Activated CD4-positive, alpha-beta memory T cell treated with anti-CD3 and anti-CD28 coated beads for 36 hours (primary cell): Measurements from ENCODE around the gene CHST11. TPM values are rescaled to one million over a fixed set of nuclear protein-coding genes. Genes with fewer than 3 reads are reported as not detected.

Experiments used
- CTCF ChIA-PET: fragments of 350-600 bp; sonication (Branson Sonifier 250); formaldehyde crosslinking; loops from one replicate; lab custom pipeline; 2021; ENCODE audit warnings: antibody characterized with exemption, inconsistent platforms; lab: Charles Lee
- POLR2A ChIA-PET: fragments of 350-600 bp; sonication (Branson Sonifier 250); formaldehyde crosslinking; loops from one replicate; lab custom pipeline; 2021; ENCODE audit warnings: antibody characterized with exemption; lab: Charles Lee
- DNase-seq: peaks from one replicate; pipeline ENCODE4 v3.0.0-alpha.2; 2020
- H3K27ac Mint-ChIP-seq: one replicate; pipeline ENCODE4 v1.8.0; 2021; ENCODE audit warnings: mixed read lengths
- H3K27me3 Mint-ChIP-seq: one replicate; pipeline ENCODE4 v1.8.0; 2021; ENCODE audit warnings: mixed read lengths
- H3K36me3 Mint-ChIP-seq: one replicate; pipeline ENCODE4 v1.8.0; 2021; ENCODE audit warnings: mixed read lengths
- H3K4me1 Mint-ChIP-seq: one replicate; pipeline ENCODE4 v1.8.0; 2021; ENCODE audit warnings: low read depth, mixed read lengths
- H3K4me3 Mint-ChIP-seq: one replicate; pipeline ENCODE4 v1.8.0; 2021; ENCODE audit warnings: mild to moderate bottlenecking, mixed read lengths
- H3K9me3 Mint-ChIP-seq: one replicate; pipeline ENCODE4 v1.8.0; 2021; ENCODE audit warnings: mixed read lengths
- intact Hi-C: fragments of 100-400 bp; cut with micrococcal nuclease; formaldehyde crosslinking; loops from one replicate; pipeline ENCODE4 v1.15.1; 2023
- total RNA-seq, 2 experiments: library from RNA; stranded (reverse); gene quantifications; one replicate each; pipeline ENCODE4 v1.2.3, GENCODE V29; 2021

Gene CHST11
- total RNA-seq, 2 experiments from 2014 or later = 58.3 to 59.0 TPM

- peak overlapping the region; percentile 10 for H3K4me3 Mint-ChIP-seq
- CTCF ChIA-PET = interaction anchor here (0.7 to 2.0 kb wide), 10 partner anchors 8 to 358 kb away, joined by 3 to 7 read pairs (median 4); partner anchors contain the start of gene CHST11
- peaks cover 73% of the 10 kb centered on the region for H3K4me1 Mint-ChIP-seq
- POLR2A ChIA-PET = interaction anchor here (0.8 to 1.8 kb wide), 9 partner anchors 11 to 237 kb away, joined by 3 to 14 read pairs (median 5); no protein-coding TSS in a partner anchor
- peak overlapping the region; percentile 92 for H3K27ac Mint-ChIP-seq
- H3K27me3 Mint-ChIP-seq = no peaks in the 10 kb centered on the region
- peaks cover 4% of the 10 kb centered on the region for H3K9me3 Mint-ChIP-seq
- peak; percentile 25 for DNase-seq
- peaks cover 16% of the 10 kb centered on the region for H3K36me3 Mint-ChIP-seq
- intact Hi-C loops = loop anchor here (1.0 to 10.0 kb wide), 11 partner anchors 7 to 770 kb away; partner anchors contain the start of gene SLC41A2
These were observed 238.0 kb downstream of the CHST11 start for GRCh38 chr12:104694711-104695110.

DNA sequence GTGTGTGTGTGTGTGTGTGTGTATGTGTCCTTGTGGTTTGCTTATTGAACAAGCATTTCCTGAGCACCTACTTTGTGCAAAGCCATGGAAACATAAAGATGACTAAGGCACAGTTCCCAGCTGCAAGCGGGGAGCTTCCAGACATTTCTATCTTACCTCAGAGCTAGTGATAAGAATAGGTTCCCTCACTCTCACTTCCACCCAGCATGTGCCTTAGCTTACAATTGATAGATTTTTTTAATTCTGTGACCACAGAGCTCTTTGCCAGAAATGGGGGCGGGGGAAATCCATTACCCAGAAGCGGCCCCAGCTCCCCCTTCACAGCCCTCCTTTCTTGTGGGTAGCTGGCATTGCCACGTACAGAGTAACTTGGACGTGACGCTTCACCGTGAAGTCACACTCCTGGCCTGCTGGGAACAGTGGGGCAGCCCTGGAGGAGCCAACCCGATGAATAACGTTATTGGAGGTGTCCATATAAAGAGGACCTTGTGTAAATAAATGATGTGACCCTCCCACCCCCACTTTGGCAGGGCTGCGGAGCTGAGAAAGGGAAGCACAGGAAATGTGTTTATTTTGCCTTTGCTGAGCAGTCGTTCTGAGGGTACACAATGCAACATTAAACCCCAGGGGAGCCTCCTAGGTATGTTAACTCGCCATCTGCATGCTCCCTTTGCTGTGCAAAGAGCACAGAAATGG, 238.9 kb downstream of the CHST11 start:
- H3K4me3 Mint-ChIP-seq = peak overlapping the region; percentile 16
- no peaks in the 10 kb centered on the region for H3K27me3 Mint-ChIP-seq
- CTCF ChIA-PET = interaction anchor here (0.7 to 2.0 kb wide), 15 partner anchors 9 to 407 kb away, joined by 3 to 7 read pairs (median 4); partner anchors contain the start of gene CHST11
- POLR2A ChIA-PET = interaction anchor here (0.7 to 1.8 kb wide), 10 partner anchors 13 to 238 kb away, joined by 3 to 14 read pairs (median 4); no protein-coding TSS in a partner anchor
- H3K4me1 Mint-ChIP-seq = peaks cover 74% of the 10 kb centered on the region
- peak overlapping the region; percentile 92 for H3K27ac Mint-ChIP-seq
- H3K9me3 Mint-ChIP-seq = peaks cover 4% of the 10 kb centered on the region
- peaks cover 16% of the 10 kb centered on the region for H3K36me3 Mint-ChIP-seq
- intact Hi-C loops = loop anchor here (1.0 to 10.0 kb wide), 11 partner anchors 8 to 771 kb away; partner anchors contain the start of gene SLC41A2
- DNase-seq = peak; percentile 94

DNA sequence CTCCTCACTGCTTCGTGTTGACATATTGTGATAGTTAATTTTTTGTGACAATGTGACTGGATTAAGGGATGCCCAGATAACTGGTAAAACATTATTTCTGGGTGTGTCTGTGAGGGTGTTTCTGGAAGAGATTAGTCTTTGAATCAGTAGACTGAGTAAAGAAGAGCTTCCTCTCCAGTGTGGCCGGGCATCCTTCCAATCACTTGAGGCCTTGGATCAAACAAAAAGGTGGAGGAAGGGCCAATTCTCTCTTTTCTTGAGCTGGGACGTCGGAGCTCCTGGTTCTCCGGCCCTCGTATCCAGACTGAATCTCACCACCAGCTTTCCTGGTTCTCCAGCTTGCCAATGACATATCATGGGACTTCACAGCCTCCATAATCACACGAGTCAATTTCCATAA, 240.4 kb downstream of the CHST11 start:
- ChIA-PET POLR2A (no interaction called here), CTCF (no interaction called here)
- peak overlapping the region; percentile 61 for H3K27ac Mint-ChIP-seq
- H3K9me3 Mint-ChIP-seq = peaks cover 4% of the 10 kb centered on the region
- H3K4me3 Mint-ChIP-seq = no peak overlapping the region
- intact Hi-C loops = loop anchor here (5.0 to 10.0 kb wide), 2 partner anchors 260 to 772 kb away; partner anchors contain the start of gene SLC41A2
- peaks cover 10% of the 10 kb centered on the region for H3K36me3 Mint-ChIP-seq
- DNase-seq = no peak
- no peaks in the 10 kb centered on the region for H3K27me3 Mint-ChIP-seq
- peaks cover 69% of the 10 kb centered on the region for H3K4me1 Mint-ChIP-seq

DNA sequence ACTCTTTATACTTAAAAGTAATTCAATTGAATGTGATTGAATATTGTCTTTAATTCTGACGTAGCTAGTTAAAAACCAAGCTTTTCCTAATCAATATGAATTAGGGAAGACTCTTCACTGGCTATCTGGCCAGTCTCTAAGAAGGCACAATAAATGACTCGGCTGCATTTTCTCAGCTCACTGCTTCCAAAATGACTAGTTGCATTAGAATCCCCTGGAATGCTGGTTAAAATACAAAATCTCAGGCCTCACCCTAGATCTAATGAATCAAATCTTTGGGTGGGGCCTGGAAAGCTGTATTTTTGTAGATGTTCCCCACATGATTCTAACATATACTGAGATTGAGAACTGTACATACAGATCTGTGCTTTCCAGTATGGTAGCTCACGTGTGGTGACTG, 242.1 kb downstream of the CHST11 start:
- ChIA-PET CTCF (interaction anchor here (0.6 to 1.3 kb wide), 5 partner anchors 12 to 242 kb away, joined by 3 to 4 read pairs (median 3); partner anchors contain the start of gene CHST11), POLR2A (interaction anchor here (1.7 to 2.2 kb wide), 2 partner anchors 11 to 18 kb away, joined by 4 to 7 read pairs; no protein-coding TSS in a partner anchor)
- Mint-ChIP-seq H3K4me3 (no peak overlapping the region), H3K36me3 (peaks cover 8% of the 10 kb centered on the region), H3K27ac (no peak overlapping the region), H3K9me3 (no peaks in the 10 kb centered on the region), H3K27me3 (no peaks in the 10 kb centered on the region), H3K4me1 (peaks cover 70% of the 10 kb centered on the region)
- intact Hi-C loops = loop anchor here (1.0 to 10.0 kb wide), 4 partner anchors 28 to 774 kb away; partner anchors contain the start of gene SLC41A2
- no peak for DNase-seq

- intact Hi-C loops = loop anchor here (1.0 to 10.0 kb wide), 4 partner anchors 28 to 775 kb away; partner anchors contain the start of gene SLC41A2
- CTCF ChIA-PET = interaction anchor here (1.2 to 1.3 kb wide), 3 partner anchors 13 to 353 kb away, joined by 3 read pairs; no protein-coding TSS in a partner anchor
- no peak overlapping the region for H3K4me3 Mint-ChIP-seq
- peak; percentile 71 for DNase-seq
- H3K9me3 Mint-ChIP-seq = no peaks in the 10 kb centered on the region
- peak overlapping the region; percentile 63 for H3K27ac Mint-ChIP-seq
- H3K36me3 Mint-ChIP-seq = peaks cover 6% of the 10 kb centered on the region
- no peaks in the 10 kb centered on the region for H3K27me3 Mint-ChIP-seq
- POLR2A ChIA-PET = interaction anchor here (1.7 to 2.2 kb wide), 2 partner anchors 12 to 19 kb away, joined by 4 to 7 read pairs; no protein-coding TSS in a partner anchor
- H3K4me1 Mint-ChIP-seq = peaks cover 62% of the 10 kb centered on the region
These were observed 242.9 kb downstream of the CHST11 start for GRCh38 chr12:104699489-104700190.

GRCh38 chr12:104700324-104700723, 243.6 kb downstream of the CHST11 start:
- Mint-ChIP-seq H3K27ac (no peak overlapping the region), H3K9me3 (no peaks in the 10 kb centered on the region), H3K27me3 (no peaks in the 10 kb centered on the region), H3K4me1 (peaks cover 59% of the 10 kb centered on the region), H3K4me3 (no peak overlapping the region), H3K36me3 (peaks cover 6% of the 10 kb centered on the region)
- intact Hi-C loops = no loop called here
- no peak for DNase-seq
- CTCF ChIA-PET = interaction anchor here (1.2 to 1.3 kb wide), 2 partner anchors 242 to 352 kb away, joined by 3 read pairs; no protein-coding TSS in a partner anchor
- POLR2A ChIA-PET = no interaction called here

DNA sequence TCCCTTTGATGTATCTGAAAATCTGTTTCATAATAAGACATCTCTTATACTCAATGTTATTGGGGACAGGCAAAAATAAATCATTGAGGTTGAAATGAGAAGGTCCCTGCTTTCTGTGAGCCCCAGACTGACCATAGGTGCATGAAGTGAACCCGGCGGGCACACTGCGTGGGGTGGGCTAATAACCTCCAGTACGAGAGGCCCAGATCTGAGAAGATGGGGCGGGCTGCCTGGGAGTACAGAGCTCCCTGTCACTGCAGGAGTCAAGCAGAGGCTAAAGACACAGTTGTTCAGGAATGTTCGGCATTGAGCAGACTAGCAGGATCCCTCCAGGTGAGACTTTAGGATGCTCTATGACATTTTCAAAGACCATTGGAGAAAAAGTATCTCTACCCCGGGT, 244.6 kb downstream of the CHST11 start:
- Mint-ChIP-seq H3K27me3 (no peaks in the 10 kb centered on the region), H3K4me1 (peaks cover 56% of the 10 kb centered on the region), H3K4me3 (no peak overlapping the region), H3K36me3 (peaks cover 4% of the 10 kb centered on the region), H3K27ac (peak overlapping the region; percentile 30), H3K9me3 (no peaks in the 10 kb centered on the region)
- POLR2A ChIA-PET = no interaction called here
- intact Hi-C loops = no loop called here
- no peak for DNase-seq
- CTCF ChIA-PET = no interaction called here

- Mint-ChIP-seq H3K9me3 (no peaks in the 10 kb centered on the region), H3K27me3 (no peaks in the 10 kb centered on the region), H3K36me3 (peaks cover 4% of the 10 kb centered on the region), H3K4me1 (peaks cover 58% of the 10 kb centered on the region), H3K27ac (peak overlapping the region; percentile 30), H3K4me3 (no peak overlapping the region)
- CTCF ChIA-PET = no interaction called here
- intact Hi-C loops = no loop called here
- DNase-seq = no peak
- POLR2A ChIA-PET = no interaction called here
These were observed 245.0 kb downstream of the CHST11 start for GRCh38 chr12:104701756-104702155.

DNA sequence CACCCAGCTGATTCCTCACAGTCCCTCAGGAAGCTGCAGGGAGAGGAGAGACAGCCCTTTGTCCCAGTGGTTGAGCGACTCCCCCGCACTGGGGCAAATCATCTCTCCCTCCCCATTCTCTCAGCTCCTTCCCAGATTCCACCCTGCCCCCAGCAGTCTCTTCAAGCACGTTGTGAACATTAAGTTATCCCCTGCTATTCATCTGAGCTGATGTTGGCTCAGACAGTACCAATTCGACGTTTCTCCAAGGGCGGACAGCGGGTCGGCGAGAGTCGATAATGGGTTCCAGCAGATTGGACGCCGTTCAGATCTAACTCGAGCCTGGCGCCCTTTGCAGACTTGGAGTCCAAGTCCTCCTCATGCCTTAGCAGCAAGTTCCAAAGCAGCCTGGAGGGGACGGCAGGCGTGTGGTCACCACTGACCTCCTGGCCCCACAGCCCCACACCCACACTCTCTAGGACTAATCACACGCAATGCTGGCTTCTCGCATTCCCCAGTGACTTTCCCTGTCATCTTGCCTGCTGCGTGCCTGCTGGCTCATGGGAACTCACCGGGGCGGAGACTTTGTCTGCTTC, 245.9 kb downstream of the CHST11 start:
- Mint-ChIP-seq H3K36me3 (peaks cover 4% of the 10 kb centered on the region), H3K9me3 (no peaks in the 10 kb centered on the region), H3K4me1 (peaks cover 58% of the 10 kb centered on the region), H3K27ac (no peak overlapping the region), H3K27me3 (no peaks in the 10 kb centered on the region), H3K4me3 (no peak overlapping the region)
- CTCF ChIA-PET = no interaction called here
- POLR2A ChIA-PET = interaction anchor here (0.6 kb wide), 1 partner anchor 96 kb away, joined by 5 read pairs; no protein-coding TSS in a partner anchor
- intact Hi-C loops = no loop called here
- DNase-seq = no peak

- POLR2A ChIA-PET = interaction anchor here (0.6 kb wide), 3 partner anchors 44 to 210 kb away, joined by 3 to 5 read pairs (median 4); no protein-coding TSS in a partner anchor
- intact Hi-C loops = no loop called here
- peaks cover 4% of the 10 kb centered on the region for H3K36me3 Mint-ChIP-seq
These were observed 246.6 kb downstream of the CHST11 start for GRCh38 chr12:104703372-104703771.

DNA sequence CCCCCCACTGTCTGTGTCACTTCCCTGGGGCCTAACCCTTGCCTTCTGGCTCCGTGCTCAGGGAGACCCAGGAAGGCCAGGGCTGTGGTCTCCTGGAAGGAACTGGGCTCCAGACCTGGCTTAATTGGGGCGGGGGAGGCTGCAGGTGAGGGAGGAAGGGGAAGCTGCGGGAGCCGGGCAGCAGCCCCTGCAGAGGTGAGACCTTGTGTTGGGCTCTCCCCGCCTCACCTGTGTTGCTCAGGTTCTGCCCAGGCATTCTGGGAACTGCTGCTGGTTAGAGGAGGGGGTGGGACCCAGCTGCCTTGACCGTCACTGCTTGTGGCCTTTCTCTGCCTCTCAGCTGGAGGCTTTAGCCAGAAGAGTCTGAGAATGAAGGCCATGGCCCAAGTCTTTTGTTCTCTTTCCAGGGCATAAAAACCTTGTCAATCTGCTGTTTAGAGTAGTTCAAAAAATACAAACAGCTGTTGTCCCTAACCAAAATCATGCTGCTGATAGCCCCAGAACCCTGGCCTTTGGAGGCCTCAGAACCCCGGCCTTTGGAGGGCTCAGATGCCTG, 247.6 kb downstream of the CHST11 start:
- no peak for DNase-seq
- Mint-ChIP-seq H3K27me3 (no peaks in the 10 kb centered on the region), H3K4me1 (peaks cover 61% of the 10 kb centered on the region), H3K4me3 (no peak overlapping the region), H3K36me3 (peaks cover 4% of the 10 kb centered on the region), H3K27ac (no peak overlapping the region), H3K9me3 (no peaks in the 10 kb centered on the region)
- POLR2A ChIA-PET = no interaction called here
- CTCF ChIA-PET = no interaction called here
- intact Hi-C loops = no loop called here

More at GRCh38 chr12:104703372-104703771, 246.6 kb downstream of the CHST11 start:
- Mint-ChIP-seq H3K9me3 (no peaks in the 10 kb centered on the region), H3K27ac (no peak overlapping the region), H3K4me3 (no peak overlapping the region), H3K4me1 (peaks cover 58% of the 10 kb centered on the region), H3K27me3 (no peaks in the 10 kb centered on the region)
- DNase-seq = no peak
- CTCF ChIA-PET = no interaction called here
